Sigmoid colon (tissue), 7 donors: ENCODE data around the gene SEC23IP. TPM values are rescaled to one million over a fixed set of nuclear protein-coding genes. Genes with fewer than 3 reads are reported as not detected.

Experiments
- DNase-seq: peaks from one replicate; pipeline ENCODE4 v3.0.0-alpha.2; 2019
- H3K27ac ChIP-seq, 4 donors: fragments of 200-600 bp; sonication (generic); one replicate each; pipeline ENCODE4 v1.5.1; 2016 to 2019; ENCODE audit warnings: mild to moderate bottlenecking in 1 of 4
- H3K27me3 ChIP-seq, 3 donors: fragments of 200-600 bp; sonication (generic); one replicate each; pipeline ENCODE4 v1.5.1; 2019; ENCODE audit warnings: mild to moderate bottlenecking in 1 of 3
- H3K36me3 ChIP-seq, 4 donors: fragments of 200-600 bp; sonication (generic); one replicate each; pipeline ENCODE4 v1.5.1; 2016 to 2019
- H3K4me1 ChIP-seq, 4 donors: fragments of 200-600 bp; sonication (generic); one replicate each; pipeline ENCODE4 v1.5.1; 2017 to 2019
- H3K4me3 ChIP-seq, 4 donors: fragments of 200-600 bp; sonication (generic); one replicate each; pipeline ENCODE4 v1.5.1; 2017 to 2019; ENCODE audit warnings: mild to moderate bottlenecking in 2 of 4, moderate library complexity in 1 of 4
- H3K9me3 ChIP-seq, 4 donors: fragments of 200-600 bp in 3 of 4; sonication (generic) in 3 of 4; one replicate each; pipeline versions ENCODE4 v1.5.1 to v1.6.1; 2013 to 2019
- CTCF ChIP-seq, 4 experiments: fragments of 450-650 bp in 3 of 4; fragments of 200-600 bp in 1 of 4; IDR thresholded peaks; one replicate each; pipeline ENCODE4 v1.5.1; 2016 to 2019; ENCODE audit warnings: antibody characterized with exemption in 4 of 4, mild to moderate bottlenecking in 3 of 4, moderate library complexity in 2 of 4
- EP300 ChIP-seq, 4 donors: sonication (generic); formaldehyde crosslinking; IDR thresholded peaks; one replicate each; pipeline ENCODE4 v1.6.1; 2017; ENCODE audit warnings: antibody characterized with exemption in 4 of 4
- POLR2A ChIP-seq, 2 donors: fragments of 450-650 bp; IDR thresholded peaks; one replicate each; pipeline ENCODE4 v1.6.1; 2016; ENCODE audit warnings: antibody characterized with exemption in 2 of 2, mild to moderate bottlenecking in 2 of 2, moderate library complexity in 2 of 2
- POLR2AphosphoS5 ChIP-seq, 4 donors: sonication (generic); formaldehyde crosslinking; IDR thresholded peaks; one replicate each; pipeline ENCODE4 v1.6.1; 2017; ENCODE audit warnings: antibody characterized with exemption in 4 of 4
- WGBS, 2 donors: extraction: QIAGEN DNeasy Blood & Tissue Kit; methylation state at CpG; one replicate each; pipeline ENCODE4 v1.1.7; 2013; 5-methylcytosine and 5-hydroxymethylcytosine counted together
- intact Hi-C: fragments of 100-400 bp; cut with DNase I; formaldehyde crosslinking; loops from one replicate; pipeline ENCODE4 v1.15.1; 2023
- polyA plus RNA-seq, 3 donors: library from polyadenylated mRNA; stranded (reverse); fragments of 200-250 nt; gene quantifications; one replicate each; pipeline ENCODE4 v1.2.3, GENCODE V29; 2013
- total RNA-seq, 4 donors: library from RNA; depleted of rRNA; stranded (reverse); fragments of >200 nt; gene quantifications; one replicate each; pipeline ENCODE4 v1.1.0, GENCODE V29; 2016
- donor health status: healthy with polysubstance abuse.
- donor health status: Bipolar disorder and iron deficiency.
- donor health status: healthy.

SEC23IP gene
- total and polyA plus RNA-seq, 7 donors = 8.3 to 31.4 (median 18.3) TPM

- Histone ChIP-seq H3K36me3 (no peaks in the 10 kb centered on the region), H3K4me3 (no peak overlapping the region), H3K27me3 (no peaks in the 10 kb centered on the region), H3K9me3 (no peaks in the 10 kb centered on the region), H3K27ac (peak overlapping the region in 1 of 4 donors; percentile 46), H3K4me1 (peaks cover 0 to 16% (median 13%) of the 10 kb centered on the region in 4 donors)
- 63 to 65% methylated on average over 5 of the region's 5 CpGs for WGBS, 2 donors
- TF ChIP-seq POLR2A (IDR thresholded peaks at IDR 0.05) = no peak
- intact Hi-C loops = no loop called here
- no peak for DNase-seq
Observed at GRCh38 chr10:119980956-119981750, 88.6 kb downstream of the SEC23IP start.

- 39 to 61% methylated on average over 1 of the region's 1 CpG for WGBS, 2 donors
- H3K4me1 ChIP-seq = peaks cover 0 to 16% (median 13%) of the 10 kb centered on the region in 4 donors
- no peaks in the 10 kb centered on the region for H3K9me3 ChIP-seq
- H3K27me3 ChIP-seq = no peaks in the 10 kb centered on the region
- intact Hi-C loops = no loop called here
- TF ChIP-seq CTCF (IDR thresholded peaks at IDR 0.05) (no peak), POLR2A (IDR thresholded peaks at IDR 0.05) (no peak), EP300 (IDR thresholded peaks at IDR 0.05) (no peak), POLR2AphosphoS5 (IDR thresholded peaks at IDR 0.05) (no peak)
- H3K27ac ChIP-seq = peak overlapping the region in 1 of 4 donors; percentile 46
- no peak overlapping the region for H3K4me3 ChIP-seq
- DNase-seq = no peak
- H3K36me3 ChIP-seq = no peaks in the 10 kb centered on the region
Observed at GRCh38 chr10:119981826-119982225, 89.3 kb downstream of the SEC23IP start.

- no peak for TF ChIP-seq POLR2AphosphoS5 (IDR thresholded peaks at IDR 0.05)
- no peak for TF ChIP-seq EP300 (IDR thresholded peaks at IDR 0.05)
- TF ChIP-seq CTCF (IDR thresholded peaks at IDR 0.05) = no peak
- no peak for TF ChIP-seq POLR2A (IDR thresholded peaks at IDR 0.05)
- Histone ChIP-seq H3K27ac (no peak overlapping the region), H3K27me3 (no peaks in the 10 kb centered on the region), H3K4me3 (no peak overlapping the region), H3K36me3 (no peaks in the 10 kb centered on the region), H3K9me3 (no peaks in the 10 kb centered on the region), H3K4me1 (no peaks in the 10 kb centered on the region)
- intact Hi-C loops = no loop called here
- WGBS, 2 donors = 73 to 87% methylated on average over 1 of the region's 1 CpG
- DNase-seq = no peak
Observed at GRCh38 chr10:119988333-119988732, 95.8 kb downstream of the SEC23IP start.

GRCh38 chr10:119989966-119990365, 97.4 kb downstream of the SEC23IP start:
- intact Hi-C loops = no loop called here
- 78 to 83% methylated on average over 7 of the region's 7 CpGs for WGBS, 2 donors

More at GRCh38 chr10:119989966-119990365, 97.4 kb downstream of the SEC23IP start:
- no peaks in the 10 kb centered on the region for H3K9me3 ChIP-seq
- no peak overlapping the region for H3K27ac ChIP-seq
- DNase-seq = no peak
- H3K4me3 ChIP-seq = no peak overlapping the region
- H3K27me3 ChIP-seq = no peaks in the 10 kb centered on the region
- TF ChIP-seq EP300 (IDR thresholded peaks at IDR 0.05) = no peak
- TF ChIP-seq CTCF (IDR thresholded peaks at IDR 0.05) = no peak
- TF ChIP-seq POLR2AphosphoS5 (IDR thresholded peaks at IDR 0.05) = no peak
- no peak for TF ChIP-seq POLR2A (IDR thresholded peaks at IDR 0.05)
- no peaks in the 10 kb centered on the region for H3K4me1 ChIP-seq
- H3K36me3 ChIP-seq = no peaks in the 10 kb centered on the region
